Measurements from ENCODE around the gene C1orf141.

DNA sequence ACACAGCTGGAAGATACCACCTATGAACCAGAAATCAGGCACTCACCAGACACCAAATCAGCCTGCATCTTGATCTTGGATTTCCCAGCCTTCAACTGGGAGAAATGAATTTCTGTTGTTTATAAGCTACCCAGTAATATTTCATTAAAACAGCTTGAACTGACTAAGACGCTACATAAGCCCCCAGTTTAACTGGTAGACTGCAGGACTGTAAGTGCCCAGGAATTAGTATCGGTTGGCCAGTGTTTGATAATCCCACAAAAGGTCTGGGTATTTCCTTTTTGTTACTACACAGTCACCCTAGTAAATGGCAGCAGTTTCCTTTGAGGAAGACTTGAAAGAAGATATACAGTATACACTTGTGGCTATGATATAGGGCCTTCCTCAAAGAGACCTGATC, 73.5 kb downstream of the C1orf141 start:
- TF ChIP-seq, protein P1, sequence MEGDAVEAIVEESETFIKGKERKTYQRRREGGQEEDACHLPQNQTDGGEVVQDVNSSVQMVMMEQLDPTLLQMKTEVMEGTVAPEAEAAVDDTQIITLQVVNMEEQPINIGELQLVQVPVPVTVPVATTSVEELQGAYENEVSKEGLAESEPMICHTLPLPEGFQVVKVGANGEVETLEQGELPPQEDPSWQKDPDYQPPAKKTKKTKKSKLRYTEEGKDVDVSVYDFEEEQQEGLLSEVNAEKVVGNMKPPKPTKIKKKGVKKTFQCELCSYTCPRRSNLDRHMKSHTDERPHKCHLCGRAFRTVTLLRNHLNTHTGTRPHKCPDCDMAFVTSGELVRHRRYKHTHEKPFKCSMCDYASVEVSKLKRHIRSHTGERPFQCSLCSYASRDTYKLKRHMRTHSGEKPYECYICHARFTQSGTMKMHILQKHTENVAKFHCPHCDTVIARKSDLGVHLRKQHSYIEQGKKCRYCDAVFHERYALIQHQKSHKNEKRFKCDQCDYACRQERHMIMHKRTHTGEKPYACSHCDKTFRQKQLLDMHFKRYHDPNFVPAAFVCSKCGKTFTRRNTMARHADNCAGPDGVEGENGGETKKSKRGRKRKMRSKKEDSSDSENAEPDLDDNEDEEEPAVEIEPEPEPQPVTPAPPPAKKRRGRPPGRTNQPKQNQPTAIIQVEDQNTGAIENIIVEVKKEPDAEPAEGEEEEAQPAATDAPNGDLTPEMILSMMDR (IDR thresholded peaks at IDR 0.05), result no peak
- no peak for TF ChIP-seq POLR2A (IDR thresholded peaks at IDR 0.05)
- no peak for TF ChIP-seq POLR2AphosphoS5 (IDR thresholded peaks at IDR 0.05)
